Natural killer cell (primary cell): ENCODE measurements around the gene AKAP1. TPM values are rescaled to one million over a fixed set of nuclear protein-coding genes. Genes with fewer than 3 reads are reported as not detected.

Experiments used
- ATAC-seq, 3 donors: fragments of 150-1000 bp in 2 of 3; fragments of 200-7000 bp in 1 of 3; cut with Tn5 transposase; 1 replicate in 1 of 3; 2 replicates in 2 of 3; pipeline ENCODE4 v1.10.0; 2021; ENCODE audit warnings: mild to moderate bottlenecking in 2 of 3, moderate library complexity in 2 of 3
- DNase-seq, 2 donors: peaks; one replicate each; pipeline versions ENCODE4 v3.0.0 to v3.0.0-alpha.2; 2013 to 2021; ENCODE audit warnings: mixed read lengths in 1 of 2
- H3K27ac ChIP-seq: one replicate; pipeline ENCODE4 v1.5.1; 2013; ENCODE audit warnings: mild to moderate bottlenecking, low read length
- H3K27me3 ChIP-seq: one replicate; pipeline ENCODE4 v1.6.1; 2013; ENCODE audit warnings: low read length; ENCODE audit not compliant: control insufficient read depth, insufficient read depth
- H3K36me3 ChIP-seq: one replicate; pipeline ENCODE4 v1.6.1; 2013; ENCODE audit warnings: low read length; ENCODE audit not compliant: control insufficient read depth, insufficient read depth
- H3K4me1 ChIP-seq: one replicate; pipeline ENCODE4 v1.6.1; 2013; ENCODE audit warnings: low read length; ENCODE audit not compliant: control insufficient read depth, insufficient read depth
- H3K4me3 ChIP-seq: one replicate; pipeline ENCODE4 v1.5.1; 2013; ENCODE audit warnings: low read length
- H3K9me3 ChIP-seq: one replicate; pipeline ENCODE4 v1.6.1; 2013; ENCODE audit warnings: low read length; ENCODE audit not compliant: control insufficient read depth, insufficient read depth
- H3K27ac Mint-ChIP-seq, 2 donors: one replicate each; pipeline ENCODE4 v1.8.0; 2022; ENCODE audit warnings: mild to moderate bottlenecking in 2 of 2, mixed read lengths in 2 of 2, moderate library complexity in 1 of 2
- H3K27me3 Mint-ChIP-seq, 2 donors: one replicate each; pipeline ENCODE4 v1.8.0; 2022; ENCODE audit warnings: low read depth in 2 of 2, mixed read lengths in 2 of 2
- H3K36me3 Mint-ChIP-seq: one replicate; pipeline ENCODE4 v1.8.0; 2022; ENCODE audit warnings: mixed read lengths
- H3K4me1 Mint-ChIP-seq, 2 donors: one replicate each; pipeline ENCODE4 v1.8.0; 2022; ENCODE audit warnings: mixed read lengths in 2 of 2
- H3K4me3 Mint-ChIP-seq: one replicate; pipeline ENCODE4 v1.8.0; 2022; ENCODE audit warnings: mild to moderate bottlenecking, moderate library complexity, mixed read lengths
- H3K9me3 Mint-ChIP-seq, 2 donors: one replicate each; pipeline ENCODE4 v1.8.0; 2022; ENCODE audit warnings: mixed read lengths in 2 of 2
- CTCF ChIP-seq: fragments of 200-600 bp; IDR thresholded peaks from one replicate; pipeline ENCODE4 v1.8.0; 2022; ENCODE audit warnings: antibody characterized with exemption
- WGBS: methylation state at CpG from one replicate; pipeline ENCODE4 v1.1.7; 2013; ENCODE audit warnings: missing lambda C conversion rate; ENCODE audit not compliant: insufficient coverage; 5-methylcytosine and 5-hydroxymethylcytosine counted together
- intact Hi-C: fragments of 100-400 bp; cut with micrococcal nuclease; formaldehyde crosslinking; loops from one replicate; pipeline ENCODE4 v1.14.2; 2022
- total RNA-seq, 4 donors: library from RNA; stranded (reverse); fragments of 120-200 nt in 1 of 4; gene quantifications; one replicate each; pipeline versions ENCODE4 v1.2.3 to v1.2.4, GENCODE V29; 2013 to 2022

AKAP1 gene
- total RNA-seq, 3 donors from 2014 or later (not counting 1 experiment from before 2014, with no cell fraction given), result 9.8 to 15.8 (median 11.4) TPM

- Histone ChIP-seq H3K36me3 (no peaks in the 10 kb centered on the region), H3K27ac (no peak overlapping the region), H3K4me1 (no peaks in the 10 kb centered on the region), H3K27me3 (peaks cover 3% of the 10 kb centered on the region), H3K9me3 (no peaks in the 10 kb centered on the region), H3K4me3 (no peak overlapping the region)
- peaks cover 9 to 14% of the 10 kb centered on the region in 2 donors for H3K27me3 Mint-ChIP-seq
- no peak overlapping the region for H3K27ac Mint-ChIP-seq
- WGBS, result 92% methylated on average over 4 of the region's 4 CpGs
- no peak for DNase-seq
- intact Hi-C loops, result no loop called here
- no peak overlapping the region for H3K4me3 Mint-ChIP-seq
- no peaks in the 10 kb centered on the region for H3K36me3 Mint-ChIP-seq
- no peaks in the 10 kb centered on the region for H3K4me1 Mint-ChIP-seq
- ATAC-seq, result no peak
- H3K9me3 Mint-ChIP-seq, result no peaks in the 10 kb centered on the region
- no peak for TF ChIP-seq CTCF
Measured at GRCh38 chr17:57067162-57067561, 17.9 kb upstream of the AKAP1 start.

- Histone ChIP-seq H3K27ac (no peak overlapping the region), H3K36me3 (no peaks in the 10 kb centered on the region), H3K4me1 (no peaks in the 10 kb centered on the region), H3K9me3 (no peaks in the 10 kb centered on the region), H3K27me3 (peaks cover 3% of the 10 kb centered on the region), H3K4me3 (no peak overlapping the region)
- WGBS, result 73% methylated on average over 1 of the region's 1 CpG
- Mint-ChIP-seq H3K9me3 (no peaks in the 10 kb centered on the region), H3K36me3 (no peaks in the 10 kb centered on the region), H3K27me3 (peaks cover 7 to 14% of the 10 kb centered on the region in 2 donors), H3K4me1 (no peaks in the 10 kb centered on the region), H3K4me3 (no peak overlapping the region), H3K27ac (no peak overlapping the region)
- no peak for TF ChIP-seq CTCF
- DNase-seq, result no peak
- intact Hi-C loops, result no loop called here
- ATAC-seq, result no peak
Measured at GRCh38 chr17:57067781-57068180, 17.3 kb upstream of the AKAP1 start.

GRCh38 chr17:57068222-57068658 lies 16.8 kb upstream of the AKAP1 start:
- DNase-seq (no peak), ATAC-seq (no peak)
- H3K27ac ChIP-seq, result no peak overlapping the region

More at GRCh38 chr17:57068222-57068658, 16.8 kb upstream of the AKAP1 start:
- Histone ChIP-seq H3K4me3 (no peak overlapping the region), H3K36me3 (no peaks in the 10 kb centered on the region), H3K9me3 (no peaks in the 10 kb centered on the region), H3K27me3 (peaks cover 3% of the 10 kb centered on the region), H3K4me1 (no peaks in the 10 kb centered on the region)
- Mint-ChIP-seq H3K27me3 (peaks cover 7 to 11% of the 10 kb centered on the region in 2 donors), H3K4me1 (no peaks in the 10 kb centered on the region), H3K27ac (no peak overlapping the region), H3K9me3 (no peaks in the 10 kb centered on the region), H3K36me3 (no peaks in the 10 kb centered on the region), H3K4me3 (no peak overlapping the region)
- no peak for TF ChIP-seq CTCF
- intact Hi-C loops, result no loop called here
- no CpG with 5 or more reads among the region's 4 CpGs for WGBS
